GM23248 (cell line): ENCODE data around the gene LPP. TPM values are rescaled to one million over a fixed set of nuclear protein-coding genes. Genes with fewer than 3 reads are reported as not detected.

Source experiments
- DNase-seq: peaks from one replicate; pipeline ENCODE4 v3.0.0-alpha.2; 2015
- H2AFZ ChIP-seq: fragments of 200-600 bp; sonication (generic); 2 replicates; pipeline ENCODE4 v1.6.1; 2016; ENCODE audit warnings: antibody characterized with exemption
- H3F3A ChIP-seq: fragments of 200-600 bp; sonication (generic); 2 replicates; pipeline ENCODE4 v1.6.1; 2016; ENCODE audit warnings: mild to moderate bottlenecking, antibody characterized with exemption, mixed run types; ENCODE audit not compliant: insufficient read depth
- H3K27ac ChIP-seq: fragments of 200-600 bp; sonication (generic); 2 replicates; pipeline ENCODE4 v1.5.1; 2016; ENCODE audit warnings: mild to moderate bottlenecking
- H3K27me3 ChIP-seq: fragments of 200-600 bp; sonication (generic); replicated peaks from 2 replicates; pipeline ENCODE4 v1.6.1; 2016; ENCODE audit warnings: mild to moderate bottlenecking; ENCODE audit not compliant: insufficient read depth
- H3K36me3 ChIP-seq: fragments of 200-600 bp; sonication (generic); 2 replicates; pipeline ENCODE4 v1.6.1; 2016; ENCODE audit warnings: low read depth, mild to moderate bottlenecking
- H3K4me1 ChIP-seq: fragments of 200-600 bp; sonication (generic); 2 replicates; pipeline ENCODE4 v1.6.1; 2016; ENCODE audit warnings: mild to moderate bottlenecking; ENCODE audit not compliant: insufficient read depth
- H3K4me2 ChIP-seq: fragments of 200-600 bp; sonication (generic); one replicate; pipeline ENCODE4 v1.6.1; 2016; ENCODE audit warnings: mild to moderate bottlenecking; ENCODE audit not compliant: unreplicated experiment
- H3K4me3 ChIP-seq: fragments of 200-600 bp; sonication (generic); 2 replicates; pipeline ENCODE4 v1.5.1; 2016; ENCODE audit warnings: mild to moderate bottlenecking
- H3K79me2 ChIP-seq: fragments of 200-600 bp; sonication (generic); 2 replicates; pipeline ENCODE4 v1.6.1; 2016; ENCODE audit warnings: mild to moderate bottlenecking; ENCODE audit not compliant: insufficient read depth
- H3K9ac ChIP-seq: fragments of 200-600 bp; sonication (generic); 2 replicates; pipeline ENCODE4 v1.6.1; 2016; ENCODE audit warnings: mild to moderate bottlenecking
- H3K9me2 ChIP-seq: fragments of 200-600 bp; sonication (generic); 2 replicates; pipeline ENCODE4 v1.6.1; 2016; ENCODE audit warnings: mixed run types, mild to moderate bottlenecking, moderate library complexity; ENCODE audit not compliant: insufficient read depth
- H3K9me3 ChIP-seq: fragments of 200-600 bp; sonication (generic); one replicate; pipeline ENCODE4 v1.6.1; 2017; ENCODE audit warnings: low read depth
- H4K20me1 ChIP-seq: fragments of 200-600 bp; sonication (generic); 2 replicates; pipeline ENCODE4 v1.6.0; 2016; ENCODE audit not compliant: insufficient read depth
- EZH2 ChIP-seq: fragments of 200-600 bp; sonication (generic); IDR thresholded peaks from 2 replicates; pipeline ENCODE4 v1.6.1; 2018; ENCODE audit warnings: antibody characterized with exemption, mild to moderate bottlenecking; ENCODE audit not compliant: insufficient read depth, poor library complexity, severe bottlenecking
- EZH2phosphoT487 ChIP-seq: fragments of 200-600 bp; sonication (generic); IDR thresholded peaks from 2 replicates; pipeline ENCODE4 v1.6.1; 2018; ENCODE audit warnings: antibody characterized with exemption, moderate library complexity, mild to moderate bottlenecking, low read depth; ENCODE audit not compliant: insufficient read depth
- WGBS, 2 experiments: methylation state at CpG; one replicate each; pipeline ENCODE4 v1.1.6; 2015 to 2017; ENCODE audit warnings: low lambda C conversion rate in 2 of 2, low coverage in 1 of 2; ENCODE audit errors: missing lambda C conversion rate in 2 of 2; 5-methylcytosine and 5-hydroxymethylcytosine counted together
- in situ Hi-C: fragments of 300-500 bp; cut with MboI; formaldehyde crosslinking; loops from 2 replicates; pipeline ENCODE4 v1.15.0; 2020
- polyA plus RNA-seq: library from polyadenylated mRNA; unstranded; fragments of >200 nt; fragmentation: Nextera tagmentation; extraction: Ambion mirVana; gene quantifications from 2 replicates; pipeline ENCODE4 v1.2.1, GENCODE V29; 2016
- total RNA-seq: library from RNA; depleted of rRNA; stranded (reverse); fragments of >200 nt; shearing (Covaris generic); gene quantifications from 2 replicates; pipeline ENCODE4 v1.2.3, GENCODE V29; 2014

Gene LPP
- total and polyA plus RNA-seq, 2 experiments from 2014 or later: 42.8 to 61.7 TPM

GRCh38 chr3:188827103-188827502 lies 673.1 kb downstream of the LPP start:
- Histone ChIP-seq H3K9ac (no peak overlapping the region), H3K9me2 (no peaks in the 10 kb centered on the region), H3K4me1 (peaks cover 7% of the 10 kb centered on the region; the same call in 1 of the 2 replicates), H3K79me2 (peaks cover 17% of the 10 kb centered on the region), H3K4me2 (no peak overlapping the region), H3K9me3 (no peaks in the 10 kb centered on the region), H3F3A (no peaks in the 10 kb centered on the region), H3K4me3 (no peak overlapping the region), H2AFZ (no peak overlapping the region), H3K27me3 (no peaks in the 10 kb centered on the region), H3K36me3 (no peaks in the 10 kb centered on the region), H4K20me1 (no peaks in the 10 kb centered on the region; the same call in 1 of the 2 replicates), H3K27ac (no peak overlapping the region)
- DNase-seq: no peak
- in situ Hi-C loops: no loop called here
- WGBS, 2 experiments: 93 to 96% methylated on average over 1 of the region's 1 CpG
- TF ChIP-seq EZH2phosphoT487: no peak
- TF ChIP-seq EZH2: no peak

DNA sequence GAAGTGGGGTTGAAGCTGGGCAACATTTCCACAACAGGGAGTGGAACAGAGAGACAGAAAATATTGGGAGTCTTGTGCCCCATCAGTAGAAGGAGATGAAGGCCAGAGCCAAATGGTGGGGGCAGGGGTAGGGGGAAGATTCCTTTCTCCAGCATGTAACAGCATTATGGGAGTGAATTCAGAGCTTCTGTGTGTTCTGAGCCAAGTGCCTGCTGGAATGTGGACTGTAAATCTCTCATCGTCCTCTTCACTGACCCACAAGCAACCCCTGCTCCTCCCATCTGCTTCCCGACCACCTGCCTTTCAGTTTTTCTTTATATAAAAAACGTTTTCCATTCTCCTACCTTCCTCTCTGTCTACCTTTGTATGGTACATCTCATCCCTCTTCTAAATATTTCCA lies 673.6 kb downstream of the LPP start:
- no peaks in the 10 kb centered on the region for H3K9me3 ChIP-seq
- H3K4me2 ChIP-seq: no peak overlapping the region
- no peak overlapping the region for H3K9ac ChIP-seq
- H3K4me3 ChIP-seq: no peak overlapping the region
- no peaks in the 10 kb centered on the region for H4K20me1 ChIP-seq
- H3K27ac ChIP-seq: no peak overlapping the region
- in situ Hi-C loops: no loop called here
- H3K27me3 ChIP-seq: no peaks in the 10 kb centered on the region
- no peak overlapping the region for H2AFZ ChIP-seq
- H3K36me3 ChIP-seq: no peaks in the 10 kb centered on the region
- 56 to 63% methylated on average over 3 of the region's 3 CpGs for WGBS, 2 experiments
- DNase-seq: no peak
- peaks cover 13% of the 10 kb centered on the region; the same call in 1 of the 2 replicates for H3K79me2 ChIP-seq
- H3F3A ChIP-seq: no peaks in the 10 kb centered on the region
- TF ChIP-seq EZH2phosphoT487: no peak
- no peak for TF ChIP-seq EZH2
- H3K4me1 ChIP-seq: peaks cover 7% of the 10 kb centered on the region; the same call in 1 of the 2 replicates
- H3K9me2 ChIP-seq: no peaks in the 10 kb centered on the region

- no peak for DNase-seq
- no peaks in the 10 kb centered on the region for H3K4me1 ChIP-seq
- no peak overlapping the region for H3K9ac ChIP-seq
- H3K27ac ChIP-seq: no peak overlapping the region
- in situ Hi-C loops: no loop called here
- H2AFZ ChIP-seq: no peak overlapping the region
- no peaks in the 10 kb centered on the region for H4K20me1 ChIP-seq
- 98 to 100% methylated on average over 6 of the region's 6 CpGs for WGBS, 2 experiments
- H3K36me3 ChIP-seq: no peaks in the 10 kb centered on the region
- H3F3A ChIP-seq: no peaks in the 10 kb centered on the region
- no peaks in the 10 kb centered on the region for H3K9me2 ChIP-seq
- H3K79me2 ChIP-seq: peaks cover 10% of the 10 kb centered on the region; the same call in 1 of the 2 replicates
- no peak overlapping the region for H3K4me2 ChIP-seq
- H3K4me3 ChIP-seq: no peak overlapping the region
- TF ChIP-seq EZH2: no peak
- TF ChIP-seq EZH2phosphoT487: no peak
- no peaks in the 10 kb centered on the region for H3K9me3 ChIP-seq
- no peaks in the 10 kb centered on the region for H3K27me3 ChIP-seq
These were observed 675.2 kb downstream of the LPP start for GRCh38 chr3:188829130-188829529.

- no peaks in the 10 kb centered on the region for H3K27me3 ChIP-seq
- no peaks in the 10 kb centered on the region for H3K9me3 ChIP-seq
- TF ChIP-seq EZH2phosphoT487 (no peak), EZH2 (no peak)
- no peaks in the 10 kb centered on the region for H3K36me3 ChIP-seq
- no peak overlapping the region for H3K27ac ChIP-seq
- no peaks in the 10 kb centered on the region for H3K4me1 ChIP-seq
- in situ Hi-C loops: no loop called here
- no peaks in the 10 kb centered on the region for H4K20me1 ChIP-seq
- DNase-seq: no peak
- H3K4me2 ChIP-seq: no peak overlapping the region
- no peaks in the 10 kb centered on the region for H3F3A ChIP-seq
- no peak overlapping the region for H2AFZ ChIP-seq
- no peak overlapping the region for H3K9ac ChIP-seq
- WGBS, 2 experiments: 84 to 91% methylated on average over 3 of the region's 3 CpGs
- H3K4me3 ChIP-seq: no peak overlapping the region
- peaks cover 8% of the 10 kb centered on the region; the same call in 1 of the 2 replicates for H3K79me2 ChIP-seq
- H3K9me2 ChIP-seq: no peaks in the 10 kb centered on the region
These were observed 675.6 kb downstream of the LPP start for GRCh38 chr3:188829576-188829975.

DNA sequence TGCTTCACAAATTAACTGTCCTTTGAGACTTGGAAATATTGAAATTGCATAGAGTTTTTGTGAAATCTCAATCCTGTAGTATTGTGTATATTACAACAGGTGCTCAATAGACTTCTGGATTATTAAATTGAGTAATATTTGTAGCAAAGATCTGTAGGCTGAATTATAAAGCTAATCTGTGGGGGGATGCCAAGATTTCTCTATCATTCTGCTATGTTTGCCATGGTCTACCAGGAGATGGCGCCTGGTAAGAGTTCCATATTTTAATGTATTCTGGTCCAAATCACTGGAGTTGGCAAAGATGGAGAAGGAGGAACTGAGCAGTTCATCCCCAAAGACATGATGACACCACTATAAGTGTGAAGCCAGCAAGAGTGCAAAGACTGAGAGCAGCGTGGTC lies 676.9 kb downstream of the LPP start:
- Histone ChIP-seq H3F3A (no peaks in the 10 kb centered on the region), H3K4me3 (no peak overlapping the region), H4K20me1 (no peaks in the 10 kb centered on the region), H3K9me2 (no peaks in the 10 kb centered on the region), H3K27me3 (no peaks in the 10 kb centered on the region), H3K9ac (no peak overlapping the region), H3K36me3 (no peaks in the 10 kb centered on the region), H3K79me2 (0 out of 2 replicates have a peak, but pooled peaks cover 11% of the 10 kb centered on the region), H2AFZ (no peak overlapping the region), H3K4me2 (no peak overlapping the region), H3K4me1 (no peaks in the 10 kb centered on the region), H3K9me3 (no peaks in the 10 kb centered on the region), H3K27ac (no peak overlapping the region)
- WGBS, 2 experiments: 59 to 76% methylated on average over 2 of the region's 2 CpGs
- TF ChIP-seq EZH2phosphoT487: no peak
- no peak for TF ChIP-seq EZH2
- DNase-seq: peak; percentile 46
- in situ Hi-C loops: no loop called here
